Body of pancreas (tissue), 4 donors: Measurements from ENCODE around the gene C6orf136.

ENCODE experiments used
- CTCF ChIP-seq, 7 experiments: fragments of 450-650 bp in 4 of 7; fragments of 200-600 bp in 3 of 7; sonication (generic) in 3 of 7; IDR thresholded peaks; one replicate each; pipeline ENCODE4 v1.5.1; 2016 to 2019; ENCODE audit warnings: antibody characterized with exemption in 7 of 7
- POLR2A ChIP-seq, 3 donors: fragments of 450-650 bp; IDR thresholded peaks; one replicate each; pipeline ENCODE4 v1.6.1; 2016; ENCODE audit warnings: antibody characterized with exemption in 3 of 3, mild to moderate bottlenecking in 2 of 3

- TF ChIP-seq POLR2A (IDR thresholded peaks at IDR 0.05) (no peak), CTCF (IDR thresholded peaks at IDR 0.05) (no peak)
Observed at GRCh38 chr6:30610065-30610464, 36.9 kb upstream of the C6orf136 start.
